ENCODE results near the gene RAD18.

RAD18 gene

DNA sequence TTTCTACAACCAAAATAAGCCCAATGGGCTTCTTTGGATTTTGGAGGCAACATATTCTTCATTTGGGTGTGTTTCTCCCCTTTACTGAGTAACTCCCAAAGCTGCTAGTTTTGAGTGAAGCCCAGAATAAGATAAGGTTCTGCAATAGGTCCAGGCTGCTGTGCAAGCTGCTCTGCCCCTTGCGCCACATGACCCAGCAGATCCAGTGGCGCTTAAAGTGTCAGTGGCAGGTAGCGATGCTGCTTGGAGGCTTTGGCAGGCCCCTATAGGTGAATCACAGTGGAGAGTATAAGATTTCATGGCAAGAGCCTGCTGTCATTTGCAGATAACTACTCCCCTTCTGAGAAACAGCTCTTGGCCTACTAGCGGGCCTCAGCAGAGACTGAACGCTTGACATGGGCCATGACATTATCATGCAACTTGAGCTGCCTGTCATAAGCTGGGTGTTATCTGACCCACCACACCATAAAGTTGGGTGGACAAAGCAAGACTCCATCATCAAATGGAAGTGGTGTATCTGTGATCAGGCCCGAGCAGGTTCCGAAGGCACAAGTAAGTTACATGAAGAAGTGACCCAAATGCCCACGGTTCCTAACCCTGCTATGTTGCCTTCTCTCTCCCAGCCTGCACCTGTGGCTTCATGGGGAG lies 105.4 kb downstream of the RAD18 start:
- no peak for DNase-seq

DNA sequence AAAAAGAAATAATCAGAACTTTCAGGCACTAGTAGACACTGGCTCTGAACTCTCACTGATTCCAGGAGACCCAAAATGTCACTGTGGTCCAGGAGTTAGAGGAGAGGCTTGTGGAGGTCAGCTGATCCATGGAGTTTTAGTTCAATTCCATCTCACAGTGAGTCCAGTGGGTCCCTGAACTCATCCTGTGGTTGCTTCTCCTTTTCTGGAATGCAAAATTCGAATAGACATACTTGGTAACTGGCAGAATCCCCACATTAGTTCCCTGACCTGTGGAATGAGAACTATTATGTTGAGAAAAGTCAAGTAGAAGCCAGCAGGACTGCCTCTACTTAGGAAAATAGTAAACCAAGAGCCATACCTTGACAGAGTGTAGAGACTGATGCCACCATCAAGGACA lies 106.6 kb downstream of the RAD18 start:
- DNase-seq: no peak

DNA sequence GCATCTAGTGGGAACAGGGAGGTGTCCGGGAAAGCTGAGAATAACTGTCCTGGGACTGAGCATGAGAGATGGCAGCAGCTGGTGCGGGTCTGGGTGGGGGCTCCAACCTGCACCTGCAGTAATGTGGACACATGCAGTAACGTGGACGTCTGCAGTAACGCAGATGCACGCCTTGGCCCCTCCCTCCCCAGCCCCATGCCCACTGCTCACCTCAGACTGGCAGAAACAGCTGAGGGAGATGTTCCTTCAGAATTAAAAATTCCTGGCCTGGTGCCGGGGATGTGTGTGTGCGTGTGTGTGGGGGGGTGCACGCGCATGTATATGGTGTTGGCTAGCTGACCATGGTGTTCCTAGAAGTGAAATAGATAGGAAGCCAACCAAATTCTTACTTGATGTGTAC lies 107.2 kb downstream of the RAD18 start:
- no peak for DNase-seq

DNA sequence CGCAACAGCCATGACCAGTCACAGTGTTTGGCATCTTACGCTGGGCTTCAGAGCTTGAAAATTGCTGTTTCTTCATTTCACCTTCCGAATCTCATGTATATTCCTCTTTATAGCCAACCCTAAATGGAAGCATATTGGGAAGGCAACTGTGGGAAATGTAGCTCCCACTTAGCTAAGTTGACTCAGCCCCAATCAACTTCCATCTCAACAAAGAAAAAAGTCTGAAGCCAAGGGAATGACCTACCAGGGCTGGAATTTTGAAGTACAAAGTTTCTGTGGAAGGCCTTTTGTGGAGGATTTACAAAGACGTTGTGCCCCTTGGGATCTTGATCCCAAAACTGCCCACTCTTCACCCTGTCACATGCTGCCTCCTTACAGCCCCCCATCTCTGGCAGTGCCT lies 108.6 kb downstream of the RAD18 start:
- no peak for DNase-seq

DNA sequence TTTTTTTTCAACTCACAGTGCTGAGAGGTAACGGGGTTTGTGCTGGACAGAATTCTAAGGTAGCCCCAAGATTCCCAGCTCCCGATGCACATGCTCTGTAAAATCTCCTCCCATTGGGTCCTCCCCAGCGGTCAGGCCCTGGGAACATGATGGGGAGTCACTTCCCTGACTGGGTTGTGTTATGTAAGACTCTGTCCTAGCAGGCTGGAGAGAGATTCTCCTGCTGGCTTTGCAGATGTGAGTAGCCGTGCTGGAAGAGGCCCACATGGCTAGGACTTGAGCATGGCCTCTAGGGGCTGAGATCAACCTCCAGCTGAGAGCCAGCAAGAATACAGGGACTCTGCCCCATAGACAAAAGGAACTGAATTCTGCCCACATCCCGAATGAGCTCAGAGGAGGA lies 110.2 kb downstream of the RAD18 start:
- no peak for DNase-seq

DNA sequence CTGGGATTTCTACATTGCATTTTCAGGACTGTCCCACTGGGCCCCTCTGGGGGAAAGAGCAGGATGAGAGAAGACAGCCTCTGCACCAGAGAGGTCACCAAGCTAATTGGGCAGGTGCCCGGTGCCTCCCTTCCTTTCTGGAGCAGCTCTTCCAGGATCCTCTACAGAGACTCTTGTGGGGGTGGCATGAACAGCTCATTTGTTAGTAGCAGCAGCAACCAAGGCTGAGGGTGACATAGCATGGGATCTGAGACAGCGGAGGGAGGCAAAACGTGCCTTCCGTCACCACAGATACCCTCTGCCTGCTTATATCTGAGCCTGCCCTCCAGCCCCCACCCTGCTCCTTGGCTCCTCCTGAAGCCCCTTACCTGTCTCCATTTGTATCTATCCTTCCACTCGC lies 110.8 kb downstream of the RAD18 start:
- DNase-seq: no peak

DNA sequence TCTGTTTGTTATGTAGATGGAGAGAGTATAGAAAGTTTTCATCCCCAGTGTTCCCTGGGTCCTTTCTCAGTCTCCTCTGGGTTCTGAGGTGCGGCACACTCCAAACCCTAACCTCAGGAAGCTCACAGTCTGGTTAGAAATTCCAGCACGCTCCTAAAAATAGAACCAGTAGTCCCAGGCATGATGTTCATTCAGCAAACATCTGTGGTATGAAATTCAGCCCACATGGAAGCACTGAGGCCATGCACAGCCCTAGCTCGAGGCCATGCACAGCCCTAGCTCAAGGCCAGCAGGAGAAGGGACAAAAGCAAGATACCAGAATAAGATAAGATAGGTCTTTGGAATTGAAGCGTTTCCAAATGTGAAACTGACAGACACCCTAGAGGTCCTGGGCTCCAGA lies 111.6 kb downstream of the RAD18 start:
- no peak for DNase-seq

DNA sequence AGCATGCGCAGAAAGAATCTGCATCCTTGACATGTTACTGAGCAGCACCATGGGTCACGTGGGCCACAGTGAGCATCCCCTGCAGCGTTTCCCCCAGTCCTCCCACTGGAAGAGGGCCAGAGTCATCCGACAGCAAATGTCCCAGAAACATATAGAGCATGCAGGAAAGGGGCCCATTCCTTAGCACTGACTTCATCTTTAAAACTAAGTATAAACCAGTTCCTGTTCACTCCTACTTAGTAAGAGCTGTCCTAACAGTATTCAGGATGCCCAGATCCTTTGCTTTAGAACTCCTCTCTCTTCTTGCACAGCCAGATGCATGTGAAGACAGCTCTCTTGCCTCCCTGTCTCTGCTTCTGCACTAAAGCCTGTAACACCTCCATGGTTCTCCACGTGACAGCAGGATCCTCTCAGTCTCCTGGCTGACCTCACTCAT lies 114.6 kb downstream of the RAD18 start:
- DNase-seq: no peak

DNA sequence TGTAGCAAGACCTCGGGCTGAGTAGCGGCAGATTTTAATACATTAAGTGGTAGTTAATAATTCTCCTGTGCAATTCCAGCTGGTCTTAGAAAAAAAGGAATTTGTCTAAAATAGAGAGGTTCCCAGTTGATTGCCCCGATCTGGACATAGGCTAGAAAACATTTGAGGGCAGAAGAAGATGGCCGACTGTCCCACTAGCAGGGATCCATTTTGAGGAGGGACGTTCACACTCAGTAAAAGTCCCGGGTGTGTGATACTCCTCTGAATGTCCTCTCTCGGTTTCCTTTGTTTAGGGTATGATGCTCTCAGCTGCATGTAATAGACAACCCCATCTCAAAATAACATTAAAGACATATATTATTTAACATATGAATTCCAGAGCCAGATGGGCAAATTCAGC lies 116.0 kb downstream of the RAD18 start:
- DNase-seq: no peak

DNA sequence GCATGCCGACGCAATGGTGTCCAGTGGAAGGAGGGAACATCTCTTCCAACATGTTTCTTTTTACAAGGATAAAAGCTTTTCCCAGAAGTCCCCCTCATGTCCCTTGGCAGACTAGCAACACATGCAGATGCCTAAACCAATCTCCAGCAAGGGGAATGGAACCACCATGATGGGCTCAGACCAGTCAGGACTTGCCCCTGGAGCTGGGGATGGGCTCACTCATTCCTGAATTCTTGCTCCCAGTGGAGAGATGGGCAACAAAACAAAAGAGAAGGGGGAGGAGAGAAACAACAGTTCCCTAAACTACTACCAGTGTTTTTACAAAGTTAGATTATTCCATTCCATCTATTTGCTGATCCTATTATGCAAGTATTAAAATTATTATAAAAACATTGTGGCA lies 117.1 kb downstream of the RAD18 start:
- DNase-seq: no peak

DNA sequence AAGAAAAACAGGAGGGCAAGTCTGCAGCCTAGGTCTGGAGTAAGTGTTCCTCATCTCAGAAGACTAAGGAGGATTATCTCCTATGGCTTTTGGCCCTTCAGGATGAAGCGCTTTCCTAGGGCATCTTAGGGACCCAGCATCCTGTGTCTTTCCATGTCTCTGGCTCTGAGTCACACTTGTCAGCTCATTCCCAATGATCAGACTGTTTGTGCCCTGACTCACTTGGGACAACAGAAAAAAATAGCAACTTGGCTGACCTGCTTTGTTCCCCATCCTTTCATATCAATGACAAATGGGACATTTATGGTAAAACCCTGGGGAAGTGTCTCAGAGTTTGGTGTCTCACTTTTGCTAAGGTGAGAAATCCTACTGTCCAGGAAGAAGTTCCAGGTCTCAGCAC lies 117.6 kb downstream of the RAD18 start:
- no peak for DNase-seq

DNA sequence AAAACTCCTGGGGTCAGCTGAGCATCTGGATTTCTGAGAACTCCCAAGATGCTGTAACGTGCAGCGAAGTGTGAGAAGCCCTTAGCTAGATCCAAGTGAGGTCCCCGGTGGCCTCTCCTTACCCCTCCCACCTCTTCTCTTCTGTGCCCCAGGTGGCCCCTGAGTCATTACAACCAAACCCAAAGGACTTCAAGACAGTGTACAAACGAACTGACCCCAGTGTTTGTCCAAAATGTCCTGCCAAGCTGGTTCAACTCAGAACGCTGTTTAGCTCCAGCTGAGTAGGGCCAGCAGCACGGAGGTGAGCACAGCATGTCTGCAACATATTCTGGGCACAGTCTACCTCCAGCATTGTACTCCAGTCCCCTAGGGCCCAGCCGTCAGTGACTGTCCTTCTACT lies 119.9 kb downstream of the RAD18 start:
- DNase-seq: no peak

DNA sequence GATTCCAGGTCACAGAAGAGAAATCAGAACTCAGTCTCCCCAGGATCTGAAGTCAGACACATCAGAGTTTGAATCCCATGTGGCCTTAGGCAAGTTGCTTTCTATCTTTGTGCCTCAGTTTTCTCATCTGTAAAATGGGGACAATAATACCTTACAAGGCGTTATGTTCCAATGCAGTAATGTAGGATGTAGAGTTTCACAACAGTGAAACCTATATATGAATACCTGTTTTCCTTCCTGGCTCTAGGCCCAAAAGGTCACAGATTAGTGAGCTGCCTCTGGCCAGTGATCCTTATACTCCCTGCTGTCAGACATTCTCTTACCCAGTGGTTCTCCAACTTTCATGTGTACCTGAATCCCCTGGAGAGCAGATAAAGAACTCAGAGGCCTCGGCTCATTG lies 121.0 kb downstream of the RAD18 start:
- no peak for DNase-seq

DNA sequence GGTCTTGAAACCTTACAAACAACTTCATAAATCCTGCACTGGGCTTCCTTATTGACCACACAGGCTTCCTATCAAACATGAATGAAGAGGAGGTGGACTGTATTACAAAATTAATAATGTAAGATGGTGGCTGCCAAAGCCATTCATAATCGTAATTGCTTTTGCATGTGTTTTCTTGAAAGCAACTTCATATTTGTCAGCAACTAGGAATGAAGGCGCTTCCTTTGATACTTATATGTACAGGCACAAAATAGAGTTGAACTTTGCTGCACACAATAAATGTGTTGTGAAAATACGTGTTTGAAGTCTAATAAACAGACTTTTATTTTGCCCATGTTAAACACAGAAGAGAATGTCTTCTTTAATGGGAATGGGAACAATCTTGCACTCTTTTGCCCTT lies 121.8 kb downstream of the RAD18 start:
- DNase-seq: no peak

DNA sequence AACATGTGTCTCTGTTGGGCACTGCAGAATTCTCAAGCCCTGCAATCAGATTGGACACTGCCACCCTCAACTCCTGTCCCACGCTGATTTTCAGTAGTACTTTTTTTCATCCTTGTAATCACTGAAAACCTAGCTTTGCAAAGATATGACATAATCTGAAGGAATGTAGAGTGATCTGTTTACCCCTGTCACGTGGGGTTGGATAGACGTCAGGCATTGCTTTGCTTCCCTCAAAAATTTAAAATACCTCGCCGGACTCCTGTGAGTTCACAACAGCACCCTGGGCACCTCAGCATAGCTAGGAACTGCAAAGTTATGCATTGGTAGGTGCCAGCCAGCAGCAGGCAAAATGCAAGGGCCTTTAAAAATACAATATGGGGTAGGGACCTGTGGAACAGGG lies 122.7 kb downstream of the RAD18 start:
- no peak for DNase-seq

DNA sequence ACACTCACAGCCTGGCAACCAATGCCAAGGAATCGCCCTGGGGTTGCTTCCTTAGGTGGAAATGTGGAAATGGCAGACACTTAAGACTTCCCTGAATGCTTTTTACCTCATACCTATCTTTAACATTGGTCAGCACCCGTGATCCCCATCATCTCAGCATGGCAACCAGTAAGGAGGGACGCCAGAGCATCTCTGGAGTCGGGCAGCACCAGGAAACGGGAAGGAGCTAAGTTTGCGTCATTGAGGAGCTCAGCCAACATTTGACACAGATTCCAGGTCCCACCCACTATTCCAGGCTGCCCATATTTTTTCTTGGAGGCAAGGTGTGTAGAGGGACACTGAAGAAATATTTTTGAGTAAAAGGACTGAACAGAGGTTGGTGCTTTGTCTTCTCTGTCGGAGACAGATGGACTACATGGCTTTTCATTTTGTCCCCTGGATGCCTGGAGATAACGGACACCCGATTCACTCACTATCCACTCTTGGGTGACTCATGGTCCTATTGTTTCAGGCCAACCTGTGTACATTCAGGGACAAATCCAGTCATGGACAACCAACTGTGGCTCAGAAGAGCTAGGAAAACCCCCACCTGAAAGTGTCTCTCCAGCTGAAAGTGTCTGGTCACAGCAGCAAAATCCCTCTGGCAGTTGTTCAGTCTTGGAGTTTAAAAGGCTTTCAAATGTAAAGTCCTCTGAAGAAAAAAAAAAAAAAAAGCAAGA lies 123.5 kb downstream of the RAD18 start:
- no peak for DNase-seq

DNA sequence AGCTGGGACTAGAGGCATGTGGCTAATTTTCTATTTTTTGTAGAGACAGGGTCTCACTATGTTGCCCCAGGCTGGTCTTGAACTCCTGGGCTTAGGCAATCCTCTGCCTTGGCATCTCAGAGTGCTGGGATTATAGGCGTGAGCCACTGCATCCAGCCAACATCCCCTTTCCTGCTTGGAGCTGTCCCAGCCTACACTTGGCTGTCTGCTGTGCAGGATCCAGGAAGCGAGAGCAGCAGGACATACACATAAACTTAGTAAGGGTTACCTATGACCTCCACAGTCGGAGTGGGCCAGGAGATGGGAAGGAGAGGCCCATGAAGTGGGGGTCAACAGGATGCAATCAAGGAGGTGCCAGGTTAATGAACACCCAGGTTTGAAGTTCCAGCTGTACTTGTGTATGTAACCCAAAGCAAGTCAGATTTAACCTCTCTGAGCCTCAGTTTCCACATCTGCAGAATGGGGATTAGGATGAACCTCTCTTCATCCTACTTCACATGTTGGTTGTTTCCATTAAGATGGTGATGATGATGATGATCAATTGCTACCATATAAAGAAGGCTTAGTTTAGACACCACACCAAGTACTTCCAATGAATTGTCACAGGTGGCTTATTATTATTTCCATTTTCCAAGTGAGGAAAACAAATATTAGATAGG lies 124.4 kb downstream of the RAD18 start:
- DNase-seq: no peak

DNA sequence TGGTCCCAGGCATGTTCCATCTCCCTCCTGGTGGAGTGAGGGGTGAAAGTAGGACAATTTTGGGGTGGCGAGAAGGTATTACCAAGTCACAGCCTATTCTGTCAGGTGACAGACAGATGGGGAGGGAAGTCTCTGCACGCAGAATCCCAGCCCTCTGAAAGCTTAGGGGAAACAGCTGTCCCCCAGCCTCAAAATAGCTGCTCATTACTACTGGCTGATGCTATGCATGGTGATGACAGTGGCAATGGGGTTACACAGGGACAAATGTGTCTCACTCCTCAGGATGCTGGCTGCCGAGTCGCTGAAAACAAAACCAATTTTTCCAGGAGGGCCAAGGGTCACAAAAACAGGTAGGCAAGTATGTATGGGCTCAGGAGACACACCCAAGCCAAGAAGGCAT lies 125.0 kb downstream of the RAD18 start:
- DNase-seq: no peak

DNA sequence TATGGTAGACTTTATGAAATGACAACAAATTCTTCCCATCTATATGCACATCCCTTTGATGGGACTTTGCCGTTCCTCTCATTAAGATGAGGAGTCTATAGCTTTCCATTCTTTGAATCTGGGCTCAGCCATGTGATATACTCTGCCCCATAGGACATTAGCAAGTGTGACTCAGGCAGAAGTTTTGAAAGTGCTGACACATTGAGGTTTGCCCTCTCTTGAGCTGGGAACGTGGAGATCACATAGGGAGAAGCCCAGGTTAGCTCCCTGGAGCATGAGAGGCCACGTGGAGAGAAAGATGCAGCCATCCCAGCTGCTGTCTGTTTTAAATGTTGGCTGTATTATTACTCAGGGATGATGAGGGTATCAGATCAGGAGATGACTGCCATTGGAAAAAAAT lies 126.1 kb downstream of the RAD18 start:
- no peak for DNase-seq

DNA sequence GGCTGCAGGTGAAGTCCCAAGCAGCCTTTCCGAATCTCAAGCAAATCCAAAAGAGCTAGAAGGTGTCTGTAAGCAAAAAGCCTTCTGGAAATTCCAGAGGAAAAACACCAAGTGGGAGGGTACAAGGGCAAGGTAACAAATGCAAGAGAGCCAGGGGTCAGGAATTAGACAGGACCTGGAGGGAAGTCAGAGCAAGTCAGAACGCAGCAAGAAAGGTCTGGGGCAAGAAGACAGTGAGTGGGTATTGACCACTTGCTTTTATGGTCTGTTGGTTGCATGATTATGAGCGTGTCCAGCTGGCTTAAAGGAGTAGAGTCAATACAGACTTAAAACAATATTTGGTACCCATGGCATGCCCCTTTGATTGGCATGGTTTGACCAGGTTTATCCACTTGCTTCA lies 127.2 kb downstream of the RAD18 start:
- no peak for DNase-seq

DNA sequence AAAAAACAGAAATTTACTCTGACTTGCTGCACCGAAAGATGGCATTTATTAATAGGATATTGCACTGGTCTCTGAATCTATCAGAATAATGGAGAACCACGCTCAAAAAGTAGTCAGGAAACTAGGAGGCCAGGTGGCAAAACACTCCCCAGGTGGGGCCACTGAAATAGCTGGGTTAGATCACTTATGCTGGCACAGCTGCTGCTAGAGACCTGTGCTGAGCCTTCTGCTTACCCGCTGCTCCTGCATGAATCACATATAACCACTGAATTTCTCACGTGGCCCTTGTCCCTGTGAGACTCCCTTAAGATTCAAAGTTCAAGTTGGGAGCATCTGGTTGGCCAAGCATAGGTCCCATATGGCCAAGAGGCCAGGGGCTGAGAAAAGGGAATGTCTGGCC lies 127.9 kb downstream of the RAD18 start:
- no peak for DNase-seq

DNA sequence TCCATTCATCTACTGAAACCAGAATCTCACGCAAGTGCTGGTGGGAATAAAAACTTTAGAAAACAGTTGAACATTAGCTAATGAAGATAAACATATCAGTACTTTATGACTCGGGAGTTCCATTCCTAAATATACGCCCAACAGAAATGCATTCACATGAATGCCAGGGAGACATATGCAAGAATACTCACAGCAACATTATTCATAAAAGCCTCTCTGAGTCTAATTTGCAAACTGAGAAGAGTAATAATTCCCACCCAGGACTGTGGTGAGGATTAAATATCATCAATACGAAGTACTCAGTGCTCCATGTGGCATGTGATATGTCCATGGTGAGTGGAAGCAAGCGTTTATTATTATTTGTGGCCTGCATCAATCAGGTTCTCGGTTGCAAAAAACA lies 128.3 kb downstream of the RAD18 start:
- DNase-seq: no peak

DNA sequence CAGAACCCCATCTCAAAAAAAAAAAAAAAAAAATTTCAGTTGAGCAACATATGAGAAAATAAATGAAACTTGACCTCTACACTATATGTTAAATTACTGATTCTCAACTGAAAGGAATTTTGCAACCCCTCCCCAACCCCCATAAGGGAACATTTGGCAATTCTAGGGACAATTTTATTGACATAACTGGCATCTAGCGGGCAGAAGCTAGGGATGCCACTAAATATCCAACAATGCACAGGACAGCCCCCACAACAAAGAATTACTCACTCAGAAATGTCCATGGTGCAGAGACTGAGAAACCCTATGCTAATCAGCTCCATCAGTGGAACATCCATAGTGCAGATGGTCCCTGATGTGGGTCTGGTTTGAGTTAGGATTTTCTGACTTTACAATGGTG lies 135.6 kb downstream of the RAD18 start:
- DNase-seq: no peak
